Motor neuron (in vitro differentiated cells): ENCODE measurements around the gene NUMA1. TPM values are rescaled to one million over a fixed set of nuclear protein-coding genes. Genes with fewer than 3 reads are reported as not detected.

Experiments
- ATAC-seq, 8 experiments: fragments of 200-7000 bp; cut with Tn5 transposase; replicated peaks in 6 of 8; 2 replicates each; pipeline ENCODE4 v1.8.0; 2021; ENCODE audit warnings: mild to moderate bottlenecking in 8 of 8, moderate library complexity in 8 of 8
- H3K27ac ChIP-seq, 2 donors: fragments of 250-450 bp; sonication (Bioruptor Pico); 2 replicates each; pipeline ENCODE4 v1.9.0; 2021; ENCODE audit warnings: antibody characterized with exemption in 2 of 2, mild to moderate bottlenecking in 2 of 2, moderate library complexity in 1 of 2
- H3K4me1 ChIP-seq, 2 donors: fragments of 250-450 bp; sonication (Bioruptor Pico); replicated peaks in 1 of 2; 2 replicates each; pipeline ENCODE4 v1.6.1; 2021; ENCODE audit warnings: antibody characterized with exemption in 2 of 2, mild to moderate bottlenecking in 2 of 2, moderate library complexity in 1 of 2
- H3K4me3 ChIP-seq, 5 donors: fragments of 250-450 bp; sonication (Bioruptor Pico); 2 replicates each; pipeline ENCODE4 v1.9.0; 2021; ENCODE audit warnings: antibody characterized with exemption in 5 of 5, mild to moderate bottlenecking in 5 of 5, moderate library complexity in 4 of 5
- WGBS, 10 experiments: fragments of 450-650 bp; shearing (Covaris generic); methylation state at CpG; one replicate each; pipeline ENCODE4 v1.0.0; 2022; 5-methylcytosine and 5-hydroxymethylcytosine counted together
- in situ Hi-C, 9 experiments: fragments of 400-800 bp; cut with MboI; loops; one replicate each; pipeline ENCODE4 v1.15.0; 2021; ENCODE audit warnings: low sequenced_read_pairs in 9 of 9, low pct_unique_long_range_greater_than_20kb in 2 of 9; ENCODE audit not compliant: unreplicated experiment in 9 of 9
- total RNA-seq, 8 experiments: library from RNA; unstranded; fragments of 300-600 nt; gene quantifications; 2 replicates each; pipeline versions ENCODE4 v1.2.3 to v1.2.4, GENCODE V29; 2022

Gene NUMA1
- total RNA-seq, 8 experiments from 2014 or later = 76.0 to 217 (median 95.6) TPM

GRCh38 chr11:72007089-72007476 is 73.3 kb downstream of the NUMA1 start:
- WGBS, 10 experiments = 60 to 100% (median 87%) methylated on average over 1 to 11 of the region's 15 CpGs; no CpG with 5 or more reads in 4 of the 10 experiments
- ATAC-seq = no peak
- in situ Hi-C loops = loop anchor here in 2 of 9 experiments (25.0 kb wide), 1 partner anchor 405 kb away; no protein-coding TSS in a partner anchor
- no peaks in the 10 kb centered on the region for H3K4me1 ChIP-seq
- H3K4me3 ChIP-seq = no peak overlapping the region
- no peak overlapping the region for H3K27ac ChIP-seq

GRCh38 chr11:72006309-72007088 is 73.8 kb downstream of the NUMA1 start:
- H3K4me3 ChIP-seq = no peak overlapping the region
- in situ Hi-C loops = loop anchor here in 2 of 9 experiments (25.0 kb wide), 1 partner anchor 406 kb away; no protein-coding TSS in a partner anchor

GRCh38 chr11:72005347-72006260 is 74.7 kb downstream of the NUMA1 start:
- no peak overlapping the region for H3K27ac ChIP-seq
- H3K4me3 ChIP-seq = no peak overlapping the region
- 89 to 100% (median 98%) methylated on average over 1 to 13 of the region's 20 CpGs; no CpG with 5 or more reads in 2 of the 10 experiments for WGBS, 10 experiments
- ATAC-seq = no peak
- in situ Hi-C loops = loop anchor here in 2 of 9 experiments (25.0 kb wide), 1 partner anchor 407 kb away; no protein-coding TSS in a partner anchor
- H3K4me1 ChIP-seq = no peaks in the 10 kb centered on the region

More at GRCh38 chr11:72006309-72007088, 73.8 kb downstream of the NUMA1 start:
- no peak for ATAC-seq
- Histone ChIP-seq H3K27ac (no peak overlapping the region), H3K4me1 (no peaks in the 10 kb centered on the region)
- 30 to 100% (median 85%) methylated on average over 2 to 5 of the region's 8 CpGs; no CpG with 5 or more reads in 3 of the 10 experiments for WGBS, 10 experiments

- Histone ChIP-seq H3K4me3 (no peak overlapping the region), H3K4me1 (no peaks in the 10 kb centered on the region), H3K27ac (no peak overlapping the region)
- 60 to 100% (median 83%) methylated on average over 1 to 5 of the region's 16 CpGs; no CpG with 5 or more reads in 5 of the 10 experiments for WGBS, 10 experiments
- peak in 1 of 8 experiments; percentile 5 for ATAC-seq
- in situ Hi-C loops = loop anchor here in 2 of 9 experiments (25.0 kb wide), 1 partner anchor 408 kb away; no protein-coding TSS in a partner anchor
Observed at GRCh38 chr11:72004515-72005346, 75.6 kb downstream of the NUMA1 start.

- Histone ChIP-seq H3K27ac (no peak overlapping the region), H3K4me3 (no peak overlapping the region), H3K4me1 (no peaks in the 10 kb centered on the region)
- peak in 1 of 8 experiments; percentile 13 for ATAC-seq
- WGBS, 10 experiments = 83% methylated on average over 8 of the region's 20 CpGs; no CpG with 5 or more reads in 9 of the 10 experiments
- in situ Hi-C loops = loop anchor here in 2 of 9 experiments (25.0 kb wide), 1 partner anchor 409 kb away; no protein-coding TSS in a partner anchor
Observed at GRCh38 chr11:72003776-72004171, 76.6 kb downstream of the NUMA1 start.

GRCh38 chr11:72002841-72003775 is 77.2 kb downstream of the NUMA1 start:
- ATAC-seq = peak in 3 of 8 experiments; percentile 3 to 11 (median 4)
- H3K4me3 ChIP-seq = no peak overlapping the region
- in situ Hi-C loops = loop anchor here in 2 of 9 experiments (25.0 kb wide), 1 partner anchor 409 kb away; no protein-coding TSS in a partner anchor
- H3K4me1 ChIP-seq = no peaks in the 10 kb centered on the region
- 56 to 100% (median 100%) methylated on average over 1 to 5 of the region's 12 CpGs; no CpG with 5 or more reads in 3 of the 10 experiments for WGBS, 10 experiments
- H3K27ac ChIP-seq = no peak overlapping the region

GRCh38 chr11:72001834-72002591 is 78.3 kb downstream of the NUMA1 start:
- Histone ChIP-seq H3K27ac (no peak overlapping the region), H3K4me1 (no peaks in the 10 kb centered on the region), H3K4me3 (no peak overlapping the region)
- in situ Hi-C loops = loop anchor here in 2 of 9 experiments (25.0 kb wide), 1 partner anchor 410 kb away; no protein-coding TSS in a partner anchor
- ATAC-seq = peak in 3 of 8 experiments; percentile 13 to 20 (median 16)
- WGBS, 10 experiments = 33 to 100% (median 70%) methylated on average over 1 to 7 of the region's 10 CpGs

GRCh38 chr11:72001285-72001684 is 79.1 kb downstream of the NUMA1 start:
- no peak overlapping the region for H3K27ac ChIP-seq
- in situ Hi-C loops = loop anchor here in 2 of 9 experiments (25.0 kb wide), 1 partner anchor 411 kb away; no protein-coding TSS in a partner anchor

GRCh38 chr11:72000202-72000867 is 80.0 kb downstream of the NUMA1 start:
- H3K4me1 ChIP-seq = no peaks in the 10 kb centered on the region
- in situ Hi-C loops = loop anchor here in 2 of 9 experiments (25.0 kb wide), 1 partner anchor 412 kb away; no protein-coding TSS in a partner anchor
- no peak for ATAC-seq
- WGBS, 10 experiments = 97 to 100% (median 100%) methylated on average over 1 to 5 of the region's 10 CpGs; no CpG with 5 or more reads in 6 of the 10 experiments
- H3K4me3 ChIP-seq = no peak overlapping the region
- H3K27ac ChIP-seq = no peak overlapping the region

More at GRCh38 chr11:72001285-72001684, 79.1 kb downstream of the NUMA1 start:
- H3K4me1 ChIP-seq = no peaks in the 10 kb centered on the region
- no CpG with 5 or more reads among the region's 11 CpGs for WGBS, 10 experiments
- no peak for ATAC-seq
- no peak overlapping the region for H3K4me3 ChIP-seq

GRCh38 chr11:71999798-72000197 is 80.5 kb downstream of the NUMA1 start:
- ATAC-seq = peak in 3 of 8 experiments; percentile 24 to 37 (median 35)
- no peak overlapping the region for H3K4me3 ChIP-seq
- in situ Hi-C loops = loop anchor here in 2 of 9 experiments (25.0 kb wide), 1 partner anchor 413 kb away; no protein-coding TSS in a partner anchor
- H3K4me1 ChIP-seq = no peaks in the 10 kb centered on the region
- no peak overlapping the region for H3K27ac ChIP-seq
- 0 to 100% (median 94%) methylated on average over 1 to 5 of the region's 8 CpGs; no CpG with 5 or more reads in 6 of the 10 experiments for WGBS, 10 experiments
